Esophagus squamous epithelium (tissue), 4 donors: ENCODE measurements around the gene WFDC5.
A peak's percentile ranks its signal among the peaks of the same experiment; 100 is the strongest.

Source experiments
- CTCF ChIP-seq, 6 experiments: fragments of 450-650 bp in 4 of 6; fragments of 200-600 bp in 2 of 6; sonication (generic) in 2 of 6; IDR thresholded peaks; one replicate each; pipeline ENCODE4 v1.5.1; 2016 to 2019; ENCODE audit warnings: antibody characterized with exemption in 6 of 6, mild to moderate bottlenecking in 4 of 6, moderate library complexity in 4 of 6
- POLR2A ChIP-seq, 4 donors: fragments of 450-650 bp; IDR thresholded peaks; one replicate each; pipeline ENCODE4 v1.6.1; 2017; ENCODE audit warnings: antibody characterized with exemption in 4 of 4, mild to moderate bottlenecking in 4 of 4, moderate library complexity in 3 of 4

- TF ChIP-seq POLR2A (IDR thresholded peaks at IDR 0.05) (no peak), CTCF (IDR thresholded peaks at IDR 0.05) (peak in 1 of 6 experiments; percentile 6)
Observed at GRCh38 chr20:45100563-45101245, 14.3 kb downstream of the WFDC5 start, which contains the start of gene KCNS1.
